HG02885 (cell line): ENCODE data around the gene CDC25A.
"Not testable (repeated sequence)": the region's sequence is repeated elsewhere in the genome, so short reads cannot be mapped to it uniquely, and the experiment has no call there.

Experiments
- ATAC-seq: cut with Tn5 transposase; IDR thresholded peaks from one replicate; pipeline ENCODE4 v1.9.1; 2021; ENCODE audit warnings: mild to moderate bottlenecking; ENCODE audit not compliant: unreplicated experiment, poor library complexity

The CDC25A gene

DNA sequence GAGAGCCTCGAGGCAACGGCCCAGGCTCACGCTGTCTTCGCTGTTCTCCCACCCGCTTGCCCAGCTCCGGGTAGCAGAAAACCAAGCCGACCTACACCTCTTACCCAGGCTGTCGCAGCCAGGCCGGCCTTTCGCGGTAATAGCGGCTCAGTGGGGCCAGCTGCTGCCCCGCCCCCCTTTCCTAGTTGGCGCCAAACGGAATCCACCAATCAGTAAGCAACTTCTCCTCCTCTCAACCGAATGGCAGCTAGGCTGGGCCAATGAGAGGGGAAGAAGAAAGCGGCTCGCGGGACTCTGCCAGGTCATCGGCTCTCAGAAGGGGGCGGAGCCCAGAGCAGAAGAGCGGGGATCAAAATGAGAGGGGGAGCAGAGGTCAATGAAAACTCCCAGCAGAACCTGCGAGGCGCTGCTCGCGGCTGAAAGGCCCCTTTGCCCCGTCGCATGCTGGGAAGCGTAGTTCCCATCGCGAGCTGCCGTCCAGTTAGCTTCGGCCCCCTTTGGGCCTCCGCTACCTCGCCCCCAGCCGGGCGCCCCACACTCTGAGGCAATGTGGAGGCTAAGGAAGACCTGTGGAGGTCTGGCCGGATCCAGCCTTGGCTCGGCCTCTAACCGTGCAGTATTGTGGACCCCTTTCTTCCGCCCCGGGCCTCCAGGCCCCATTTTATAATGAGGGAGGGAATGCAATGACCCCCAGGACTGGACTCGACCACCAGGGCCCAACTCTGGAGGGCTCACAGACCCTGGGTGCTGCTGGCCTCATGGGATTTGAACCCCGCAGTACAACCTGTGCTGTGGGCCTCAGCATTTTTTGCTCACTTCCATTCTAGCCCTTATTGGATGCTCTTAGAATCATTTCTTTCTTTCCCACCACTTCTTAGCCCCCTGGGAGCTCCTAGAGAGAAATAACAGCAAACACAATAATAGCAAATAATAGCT lies at the start of gene CDC25A:
TSS of gene CDC25A (minus strand) at position 152 of the 936 bp plus-strand sequence. CDS start 470 bp downstream, outside the sequence.
- peak; percentile 93 for ATAC-seq

DNA sequence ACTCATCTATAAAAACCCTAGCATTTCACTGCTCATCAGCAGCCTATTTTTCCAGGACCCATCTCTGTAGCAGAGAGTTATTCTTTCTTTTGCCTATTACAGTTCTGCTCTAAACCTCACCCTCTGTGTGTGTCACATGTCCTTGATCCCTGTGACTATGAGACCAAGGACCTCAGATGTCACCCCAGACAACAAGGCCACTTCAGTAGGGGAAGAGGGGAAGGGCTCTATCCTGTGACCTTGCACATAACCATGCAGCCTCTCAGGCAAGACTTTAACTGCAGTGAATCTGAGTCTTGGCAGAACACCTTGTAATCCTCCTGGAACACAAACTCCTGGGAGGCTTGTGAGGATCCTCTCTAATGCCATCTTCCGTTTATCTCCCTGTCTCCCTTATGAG lies 48.3 kb upstream of the CDC25A start:
- no peak for ATAC-seq

DNA sequence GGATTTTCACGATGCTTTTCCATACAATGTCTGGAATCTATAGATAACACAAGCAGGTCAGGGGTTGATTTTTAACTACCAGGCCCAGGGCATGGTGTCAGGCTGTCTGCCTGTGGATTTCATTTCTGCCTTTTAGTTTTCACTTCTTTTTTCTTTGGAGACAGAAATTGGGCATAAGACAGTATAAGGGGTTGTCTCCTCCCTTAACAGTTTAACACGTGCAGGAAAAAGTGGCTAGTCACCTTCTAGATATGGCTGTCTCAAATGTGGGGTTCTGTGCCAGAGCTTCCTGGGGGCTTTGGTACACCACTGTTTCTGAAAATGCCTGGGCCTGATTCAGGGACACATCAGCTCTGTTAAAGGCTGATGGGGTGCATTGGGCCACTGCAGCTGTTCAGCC lies 45.3 kb upstream of the CDC25A start:
- ATAC-seq: no peak

DNA sequence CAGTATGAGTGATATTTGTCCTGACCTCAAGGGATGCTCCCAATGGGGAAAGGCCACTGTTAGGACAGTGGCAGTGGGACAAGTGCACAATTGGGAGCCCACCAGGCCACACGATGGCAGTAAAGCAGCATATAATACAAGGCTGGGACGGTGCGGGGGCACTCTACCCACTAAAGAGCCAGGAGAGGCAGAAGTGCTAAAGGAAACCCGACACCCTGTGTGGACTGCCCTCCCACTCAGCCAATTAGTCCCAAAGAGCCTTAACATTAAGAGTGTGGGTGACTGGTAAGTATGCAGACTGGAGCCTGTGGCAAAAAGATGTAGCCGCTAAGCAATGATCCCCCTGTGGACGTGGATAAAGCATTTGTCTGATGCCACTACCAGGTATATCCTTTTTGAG lies 44.5 kb upstream of the CDC25A start:
- ATAC-seq: peak; percentile 77

DNA sequence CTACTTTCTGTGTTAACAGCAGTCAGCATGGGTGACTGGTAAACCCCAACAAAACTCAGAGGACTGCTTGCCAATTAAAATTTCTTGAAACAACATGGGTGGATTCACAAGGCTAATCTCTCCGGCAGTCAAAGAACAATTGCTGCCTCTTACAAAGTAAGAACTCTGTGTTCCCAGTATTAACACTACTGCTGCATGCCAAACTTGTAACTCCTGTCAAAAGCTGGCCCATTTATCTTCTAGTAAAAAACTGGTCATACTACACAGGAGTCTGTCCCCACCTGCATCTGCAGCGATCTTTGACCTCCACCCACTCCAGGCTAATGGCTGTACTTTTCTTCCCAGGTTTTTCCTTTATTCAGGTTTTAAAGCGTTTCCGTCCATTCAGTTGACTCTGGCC lies 44.0 kb upstream of the CDC25A start:
- no peak for ATAC-seq

DNA sequence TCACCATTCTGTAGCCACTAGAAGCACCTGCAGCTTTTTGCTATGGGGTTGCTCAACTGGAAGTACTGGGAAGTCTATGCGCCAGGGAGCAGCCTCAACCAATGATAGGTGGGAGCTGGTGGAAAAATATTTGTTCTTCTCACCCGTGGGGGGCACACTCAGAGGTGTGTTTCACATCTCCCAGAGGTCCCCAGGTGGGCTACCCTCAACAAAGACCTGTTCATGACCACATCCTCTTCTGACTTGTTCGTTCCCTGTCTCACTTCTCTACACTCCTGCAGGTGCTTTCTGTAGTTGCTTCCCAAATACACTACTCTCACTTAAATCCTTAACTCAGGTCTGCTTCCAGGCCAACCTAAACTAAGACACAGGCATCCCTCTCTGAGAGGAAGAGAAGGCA lies 38.7 kb upstream of the CDC25A start:
- ATAC-seq: no peak

DNA sequence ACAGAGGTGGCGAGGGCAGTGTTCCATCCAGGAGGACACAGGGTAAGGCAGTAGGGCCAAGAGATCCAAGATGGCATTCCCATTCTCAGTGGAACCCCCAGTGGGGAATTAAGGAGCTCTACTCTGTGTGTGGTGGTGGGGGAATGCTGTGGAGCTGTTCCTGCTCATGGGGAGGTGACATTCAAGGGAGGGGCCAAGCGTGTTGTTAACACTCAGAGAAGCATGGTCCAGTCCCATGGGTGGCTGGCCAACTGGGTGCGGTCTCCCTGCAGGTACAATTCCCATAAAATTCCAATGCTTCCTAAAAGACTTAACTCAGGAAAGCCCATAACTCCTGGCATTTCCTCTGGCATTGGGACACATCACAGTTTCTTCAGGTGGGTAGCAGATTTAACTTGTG lies 37.4 kb upstream of the CDC25A start:
- no peak for ATAC-seq

DNA sequence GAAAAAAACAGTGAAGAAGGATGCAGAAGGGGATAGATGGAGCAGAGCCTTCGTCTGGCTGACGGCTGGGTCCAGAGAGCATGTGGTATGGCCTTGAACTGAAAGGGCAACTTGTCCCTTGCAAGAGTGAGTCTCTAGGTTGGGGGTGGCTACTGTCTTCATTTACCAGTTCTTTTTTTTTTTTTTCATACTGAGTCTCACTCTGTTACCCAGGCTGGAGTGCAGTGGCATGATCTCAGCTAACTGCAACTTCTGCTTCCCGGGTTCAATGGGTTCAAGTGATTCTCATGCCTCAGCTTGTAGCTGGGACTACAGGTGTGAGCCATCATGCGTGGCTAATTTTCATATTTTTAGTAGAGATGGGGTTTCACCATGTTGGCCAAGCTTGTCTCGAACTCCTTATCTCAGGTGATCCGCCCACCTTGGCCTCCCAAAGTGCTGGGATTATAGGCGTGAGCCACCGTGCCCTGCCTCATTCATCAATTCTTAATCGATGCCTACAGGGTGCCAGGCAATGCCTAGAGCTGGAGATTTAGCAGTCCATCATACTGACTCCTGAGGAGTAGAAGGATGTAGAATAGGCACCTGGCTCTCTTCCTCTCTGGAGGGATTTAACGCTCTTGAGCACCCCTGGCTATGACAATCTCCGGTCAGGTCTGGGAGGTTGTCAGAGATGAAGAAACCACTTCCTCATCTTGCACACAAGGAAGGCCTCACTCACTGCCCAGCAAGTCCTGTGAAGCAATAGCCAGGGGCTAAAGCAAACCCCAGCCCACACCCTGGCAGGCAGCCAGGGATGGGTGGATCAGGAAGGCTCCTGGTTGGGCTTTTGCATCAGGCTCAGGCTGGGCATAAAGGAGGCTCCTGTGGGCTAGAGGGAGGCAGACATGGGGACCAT lies 34.6 kb upstream of the CDC25A start, which contains the start of gene CAMP:
TSS of gene CAMP (plus strand) at position 880 of the 898 bp plus-strand sequence. CDS start at position 897, 17 bp downstream.
- peak; percentile 56 for ATAC-seq

DNA sequence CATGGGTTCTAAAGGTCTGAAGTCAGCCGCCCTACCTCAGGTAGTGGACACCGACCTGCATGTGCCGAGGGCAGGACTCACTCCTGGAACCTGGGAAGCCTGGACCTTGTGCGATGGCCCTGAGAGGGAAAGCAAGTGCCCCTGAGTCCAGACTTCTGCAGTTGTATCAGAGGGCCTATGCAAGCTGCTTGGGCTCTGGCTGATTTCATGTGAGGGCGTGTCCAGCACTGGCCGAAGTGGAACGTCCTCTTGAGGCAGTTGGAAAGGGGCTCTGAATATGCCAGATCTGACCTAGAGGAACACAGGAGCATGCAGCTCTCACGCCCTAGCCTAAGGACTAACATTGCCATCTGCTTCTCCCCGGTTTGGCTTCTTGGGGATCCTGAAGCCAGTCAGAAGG lies 32.5 kb upstream of the CDC25A start:
- ATAC-seq: no peak

DNA sequence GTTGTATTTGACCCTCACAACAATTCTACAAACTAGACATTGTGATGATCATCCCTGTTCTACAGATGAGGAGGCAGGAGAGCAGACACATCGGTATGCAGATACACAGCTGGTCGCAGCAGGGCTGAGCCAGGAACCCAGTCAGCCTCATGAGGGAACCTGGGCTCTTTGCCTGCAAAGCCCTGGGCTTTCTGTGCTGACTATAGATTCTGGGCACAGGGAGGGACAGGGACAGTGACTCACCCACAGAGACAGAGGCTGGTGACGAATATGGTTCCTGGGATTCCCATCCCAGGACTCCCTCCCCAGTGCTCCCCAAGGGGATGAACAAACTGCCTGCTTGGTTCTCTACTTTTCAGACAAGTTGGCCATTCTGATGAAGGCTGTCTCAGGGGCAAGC lies 31.3 kb upstream of the CDC25A start:
- no peak for ATAC-seq

DNA sequence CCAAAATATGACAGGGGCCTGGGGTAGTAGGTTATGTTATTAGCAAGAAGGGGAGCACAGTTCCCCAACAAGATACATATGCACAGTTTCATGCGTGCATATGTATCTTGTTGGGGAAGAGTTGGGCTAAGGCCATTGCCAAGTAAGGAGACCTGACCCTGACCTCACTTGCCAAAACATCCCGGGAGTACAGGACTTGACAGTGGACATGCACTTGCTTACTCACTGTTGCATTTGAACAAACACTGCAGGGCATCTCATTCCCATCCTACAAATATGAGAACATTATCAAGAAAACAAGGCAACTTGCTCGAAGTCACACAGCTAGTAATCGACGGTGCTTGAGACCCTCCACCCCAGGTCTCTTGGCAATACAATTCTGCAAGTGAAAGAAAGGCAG lies 30.3 kb upstream of the CDC25A start:
- ATAC-seq: no peak

DNA sequence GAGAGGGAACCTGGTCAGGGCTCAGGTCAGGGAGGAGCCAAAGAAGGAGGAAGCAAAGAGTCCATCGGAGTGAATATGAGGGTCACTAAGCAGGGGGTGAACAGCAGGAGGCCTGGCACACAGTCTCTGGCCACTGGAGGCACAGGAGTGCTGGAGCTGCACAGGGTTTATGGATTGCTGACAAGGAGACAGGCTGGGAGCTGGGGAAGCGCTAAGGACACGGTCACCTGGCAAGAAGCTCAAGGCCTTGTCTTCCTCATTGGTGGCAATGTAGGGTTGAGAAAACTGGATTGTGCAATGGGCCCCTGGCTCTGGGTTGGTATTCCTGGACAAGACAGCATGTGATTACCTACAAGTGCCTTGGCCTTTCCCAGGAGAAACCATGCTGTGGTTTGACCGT lies 29.2 kb upstream of the CDC25A start:
- no peak for ATAC-seq

DNA sequence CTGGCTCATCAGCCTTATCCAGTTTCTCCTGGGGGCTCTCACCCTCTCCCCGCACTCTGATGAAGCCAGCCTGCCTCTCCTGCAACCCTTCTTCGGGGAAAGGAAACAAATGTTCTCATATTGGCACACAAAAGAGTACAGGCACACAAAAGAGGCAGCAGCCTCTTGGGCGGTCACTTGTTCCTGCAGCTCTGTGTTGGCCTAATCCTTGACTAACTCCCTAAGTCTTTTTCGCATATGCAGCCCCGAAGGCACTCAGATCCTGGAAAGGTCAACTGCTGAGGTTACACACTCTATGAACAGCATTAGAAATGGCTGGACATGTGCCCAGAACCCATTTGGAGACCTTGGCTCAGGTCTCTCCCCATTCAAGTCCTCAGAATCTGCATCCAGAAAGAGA lies 27.7 kb upstream of the CDC25A start:
- no peak for ATAC-seq

DNA sequence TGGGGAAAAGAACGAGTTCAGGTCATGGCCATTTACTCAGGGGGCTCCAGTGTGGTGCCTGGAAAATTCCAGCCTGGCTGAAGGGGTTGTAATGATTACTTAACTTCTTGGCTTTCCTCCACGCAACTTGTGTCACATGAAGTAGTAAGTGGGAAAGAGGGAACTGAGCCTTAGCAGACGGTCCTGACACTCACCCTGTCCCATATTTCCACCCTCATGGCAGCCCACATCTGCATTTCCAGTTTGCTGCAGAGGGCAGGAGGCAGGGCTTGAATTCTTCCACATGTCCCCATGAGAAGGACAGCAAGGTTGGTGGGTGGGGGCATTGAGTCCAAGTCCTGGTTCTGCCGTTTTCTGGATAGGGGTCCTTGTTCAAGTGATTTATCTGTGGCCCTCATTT lies 27.2 kb upstream of the CDC25A start:
- ATAC-seq: no peak

DNA sequence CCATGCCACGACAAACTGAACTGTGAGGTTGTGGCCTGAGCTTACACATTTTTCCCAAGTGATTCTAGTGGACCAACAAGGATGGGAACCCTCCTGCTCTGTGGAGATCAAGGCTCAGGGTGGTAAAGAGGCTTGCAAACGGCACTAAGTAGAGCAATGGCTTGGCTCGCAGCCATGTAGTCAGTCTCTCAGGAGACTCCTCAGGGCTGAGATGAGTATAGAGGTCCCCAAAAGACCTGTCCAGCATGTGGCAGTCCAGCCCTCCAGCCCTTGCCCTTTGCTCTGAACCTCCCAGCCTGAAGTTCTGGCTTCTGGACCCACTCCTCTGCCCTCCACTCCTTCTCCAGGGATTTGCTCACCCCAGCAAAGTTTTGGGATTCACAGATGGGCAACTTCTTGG lies 26.8 kb upstream of the CDC25A start:
- no peak for ATAC-seq

DNA sequence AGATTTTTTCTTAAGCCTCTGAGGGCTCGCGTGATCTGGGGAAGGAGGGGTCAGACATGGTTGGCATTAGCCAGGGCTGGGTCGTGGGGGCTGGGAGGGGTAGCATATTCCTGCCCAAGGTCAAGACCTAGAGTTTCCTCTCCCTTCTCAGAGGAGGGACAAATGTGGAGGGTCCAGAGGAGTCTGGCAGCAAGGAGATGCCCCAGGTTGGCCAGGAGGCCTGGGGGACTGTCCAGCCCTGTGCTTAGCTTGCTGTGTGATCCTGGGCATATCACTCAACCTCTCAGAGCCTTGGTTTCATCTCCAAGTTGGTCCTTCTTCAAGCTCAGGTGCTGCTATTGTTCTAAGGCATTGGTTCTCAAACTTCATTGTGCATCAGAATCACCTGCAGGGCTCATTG lies 26.0 kb upstream of the CDC25A start:
- no peak for ATAC-seq

DNA sequence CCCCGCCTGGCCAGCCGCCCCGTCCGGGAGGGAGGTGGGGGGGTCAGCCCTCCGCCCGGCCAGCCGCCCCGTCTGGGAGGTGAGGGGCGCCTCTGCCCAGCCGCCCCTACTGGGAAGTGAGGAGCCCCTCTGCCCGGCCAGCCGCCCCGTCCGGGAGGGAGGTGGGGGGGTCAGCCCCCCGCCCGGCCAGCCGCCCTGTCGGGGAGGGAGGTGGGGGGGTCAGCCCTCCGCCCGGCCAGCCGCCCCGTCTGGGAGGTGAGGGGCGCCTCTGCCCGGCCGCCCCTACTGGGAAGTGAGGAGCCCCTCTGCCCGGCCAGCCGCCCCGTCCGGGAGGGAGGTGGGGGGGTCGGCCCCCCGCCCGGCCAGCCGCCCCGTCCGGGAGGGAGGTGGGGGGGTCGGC lies 23.6 kb upstream of the CDC25A start:
- not testable (repeated sequence) for ATAC-seq

DNA sequence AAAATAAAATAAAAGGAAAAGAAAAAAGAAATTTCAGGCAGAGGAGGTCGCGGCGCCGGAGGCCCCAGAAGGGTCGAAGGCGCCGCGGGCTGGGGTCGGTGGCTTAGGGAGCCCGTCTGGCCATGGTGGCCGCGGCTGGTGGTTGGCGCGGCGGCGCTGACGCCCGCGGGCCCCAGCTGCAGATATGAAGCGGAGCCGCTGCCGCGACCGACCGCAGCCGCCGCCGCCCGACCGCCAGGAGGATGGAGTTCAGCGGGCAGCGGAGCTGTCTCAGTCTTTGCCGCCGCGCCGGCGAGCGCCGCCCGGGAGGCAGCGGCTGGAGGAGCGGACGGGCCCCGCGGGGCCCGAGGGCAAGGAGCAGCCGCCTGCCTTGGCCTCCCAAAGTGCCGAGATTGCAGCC lies 22.3 kb upstream of the CDC25A start:
- ATAC-seq: not testable (repeated sequence)

DNA sequence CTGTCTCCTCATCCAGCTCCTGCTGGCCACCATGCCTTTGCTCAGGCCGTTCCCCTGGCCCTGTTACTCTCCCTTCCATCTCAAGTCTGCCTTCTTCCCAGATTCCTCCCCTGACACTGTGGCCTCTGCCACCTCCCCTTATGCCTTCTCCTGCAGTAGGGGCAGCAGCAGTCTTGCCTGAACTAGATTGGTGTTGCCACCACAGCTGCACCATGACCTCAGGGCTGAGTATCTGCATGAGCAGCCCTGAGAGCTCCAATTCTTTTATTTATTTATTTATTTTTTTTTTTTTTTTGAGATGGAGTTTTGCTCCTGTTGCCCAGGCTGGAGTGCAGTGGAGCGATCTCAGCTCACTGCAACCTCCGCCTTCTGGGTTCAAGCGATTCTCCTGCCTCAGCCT lies 21.2 kb upstream of the CDC25A start:
- no peak for ATAC-seq

DNA sequence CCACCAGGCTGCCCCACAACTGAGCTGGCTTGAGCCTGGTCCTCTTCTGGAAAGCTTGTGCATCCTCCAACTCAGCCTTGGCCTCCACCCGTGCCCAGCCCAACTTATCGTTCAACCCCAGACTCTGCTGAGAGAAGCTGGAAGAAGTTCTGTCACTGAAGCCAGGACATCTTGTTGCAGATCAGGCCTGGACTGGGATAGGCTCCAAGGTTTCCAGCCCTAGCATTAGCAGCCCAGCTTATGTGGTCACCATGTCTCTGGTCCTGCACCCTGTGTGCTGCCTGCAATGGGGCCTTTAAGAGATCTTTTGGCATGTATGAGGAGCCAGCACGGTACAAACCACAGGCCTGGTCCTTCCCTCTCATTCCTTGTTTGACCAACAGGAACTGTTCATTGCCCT lies 19.9 kb upstream of the CDC25A start:
- no peak for ATAC-seq

DNA sequence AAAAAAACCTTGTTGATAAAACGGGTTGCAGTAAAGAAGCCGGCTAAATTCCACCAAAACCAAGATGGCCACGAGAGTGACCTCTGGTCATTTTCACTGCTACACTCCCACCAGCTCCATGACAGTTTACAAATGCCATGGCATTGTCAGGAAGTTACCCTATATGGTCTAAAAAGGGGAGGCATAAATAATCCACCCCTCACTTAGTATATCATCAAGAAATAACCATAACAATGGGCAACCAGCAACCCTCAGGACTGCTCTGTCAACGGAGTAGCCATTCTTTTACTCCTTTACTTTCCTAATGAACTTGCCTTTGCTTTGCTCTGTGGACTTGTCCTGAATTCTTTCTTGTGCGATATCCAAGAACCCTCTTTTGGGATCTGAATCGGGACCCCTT lies 14.4 kb upstream of the CDC25A start:
- no peak for ATAC-seq
